HCT116 (cell line): ENCODE data around the gene SEL1L3. TPM values are rescaled to one million over a fixed set of nuclear protein-coding genes. Genes with fewer than 3 reads are reported as not detected.

ENCODE experiments used
- ATAC-seq: fragments of 200-7000 bp; cut with Tn5 transposase; 2 replicates; pipeline ENCODE4 v1.9.1; 2020; ENCODE audit warnings: mild to moderate bottlenecking, moderate library complexity
- BruUV-seq: library from RNA; stranded (reverse); fragments of 400-500 nt; replicated peaks from 2 replicates; lab custom pipeline; 2021; lab: Mats Ljungman, UMichigan
- CTCF ChIA-PET: fragments of 300-600 bp; sonication (Branson Sonifier 250); formaldehyde crosslinking; loops from one replicate; lab custom pipeline; 2021; ENCODE audit warnings: antibody characterized with exemption; lab: Charles Lee
- POLR2A ChIA-PET: fragments of 300-600, 350-600 bp; sonication (Branson Sonifier 250); formaldehyde crosslinking; loops from one replicate; lab custom pipeline; 2021; ENCODE audit warnings: antibody characterized with exemption; lab: Charles Lee
- RAD21 ChIA-PET, 2 experiments: fragments of 300-600 bp; sonication (Branson Sonifier 250); formaldehyde crosslinking; loops; one replicate each; lab custom pipeline; 2023; ENCODE audit warnings: low total read pairs in 2 of 2; ENCODE audit not compliant: uncharacterized antibody in 2 of 2, unreplicated experiment in 2 of 2, low non-redundant PET in 1 of 2; lab: Charles Lee
- DNase-seq: peaks from one replicate; pipeline ENCODE4 v3.0.0-alpha.2; 2010; ENCODE audit warnings: low read depth, low spot score
- H2AFZ ChIP-seq: fragments of 200-600 bp; shearing (Covaris generic), sonication (generic); 2 replicates; pipeline ENCODE4 v1.6.1; 2017; ENCODE audit warnings: low read depth, mixed run types, mixed read lengths, antibody characterized with exemption, low read length; ENCODE audit not compliant: poor library complexity, severe bottlenecking
- H3K27ac ChIP-seq: 2 replicates; pipeline ENCODE4 v1.5.1; 2012; ENCODE audit warnings: low read depth, low read length
- H3K27me3 ChIP-seq: fragments of 200-600 bp; sonication (generic); 2 replicates; pipeline ENCODE4 v1.6.1; 2016; ENCODE audit warnings: mixed run types, low read length, mixed read lengths; ENCODE audit not compliant: insufficient read depth
- H3K36me3 ChIP-seq, 2 experiments: fragments of 200-500 bp in 1 of 2; fragments of 200-600 bp in 1 of 2; sonication (Bioruptor generic) in 1 of 2; sonication (generic) in 1 of 2; 2 replicates each; pipeline versions ENCODE4 v1.5.1 to v1.6.1; 2014 to 2016; ENCODE audit warnings: low read length in 2 of 2, inconsistent platforms in 1 of 2, mixed read lengths in 1 of 2, mixed run types in 1 of 2; ENCODE audit not compliant: insufficient read depth in 2 of 2, control insufficient read depth in 1 of 2
- H3K4me1 ChIP-seq, 2 experiments: fragments of 200-600 bp in 1 of 2; sonication (generic) in 1 of 2; 2 replicates each; pipeline versions ENCODE4 v1.5.1 to v1.6.1; 2012 to 2017; ENCODE audit warnings: low read length in 2 of 2, inconsistent platforms in 1 of 2, mild to moderate bottlenecking in 1 of 2, mixed read lengths in 1 of 2, mixed run types in 1 of 2, moderate library complexity in 1 of 2; ENCODE audit not compliant: insufficient read depth in 2 of 2, control insufficient read depth in 1 of 2
- H3K4me2 ChIP-seq: fragments of 200-600 bp; sonication (generic); 2 replicates; pipeline ENCODE4 v1.6.1; 2017; ENCODE audit warnings: mixed run types, low read length, mixed read lengths
- H3K4me3 ChIP-seq, 2 experiments: fragments of 200-600 bp in 1 of 2; sonication (generic) in 1 of 2; replicated peaks in 1 of 2; 2 replicates each; pipeline ENCODE4 v1.5.1; 2011 to 2016; ENCODE audit warnings: low read length in 2 of 2, control low read depth in 1 of 2, low read depth in 1 of 2, mild to moderate bottlenecking in 1 of 2, mixed read lengths in 1 of 2, mixed run types in 1 of 2
- H3K79me2 ChIP-seq: fragments of 200-600 bp; sonication (generic); 2 replicates; pipeline ENCODE4 v1.6.1; 2017; ENCODE audit warnings: mild to moderate bottlenecking, mixed run types, low read length, moderate library complexity, mixed read lengths; ENCODE audit not compliant: insufficient read depth
- H3K9ac ChIP-seq: fragments of 200-600 bp; sonication (generic); 2 replicates; pipeline ENCODE4 v1.6.1; 2016; ENCODE audit warnings: low read length, mixed read lengths
- H3K9me2 ChIP-seq: fragments of 200-600 bp; sonication (generic), shearing (Covaris generic); 2 replicates; pipeline ENCODE4 v1.6.1; 2017; ENCODE audit warnings: mixed run types, mild to moderate bottlenecking, moderate library complexity; ENCODE audit not compliant: insufficient read depth
- H3K9me3 ChIP-seq, 2 experiments: fragments of 200-500 bp in 1 of 2; fragments of 200-600 bp in 1 of 2; sonication (Bioruptor generic) in 1 of 2; sonication (generic) in 1 of 2; 2 replicates each; pipeline ENCODE4 v1.6.1; 2014 to 2017; ENCODE audit warnings: low read length in 2 of 2, mixed read lengths in 2 of 2, inconsistent platforms in 1 of 2, low read depth in 1 of 2, mild to moderate bottlenecking in 1 of 2, mixed run types in 1 of 2, moderate library complexity in 1 of 2; ENCODE audit not compliant: control insufficient read depth in 1 of 2, insufficient read depth in 1 of 2
- H4K20me1 ChIP-seq: fragments of 200-600 bp; sonication (generic), shearing (Covaris generic); 2 replicates; pipeline ENCODE4 v1.6.1; 2017; ENCODE audit warnings: mixed run types, mild to moderate bottlenecking, moderate library complexity; ENCODE audit not compliant: insufficient read depth
- EGR1 ChIP-seq: IDR thresholded peaks from 2 replicates; pipeline ENCODE4 v1.6.1; 2012; ENCODE audit warnings: low read depth
- ELF1 ChIP-seq: IDR thresholded peaks from 2 replicates; pipeline ENCODE4 v1.6.1; 2012; ENCODE audit warnings: low read depth, borderline replicate concordance
- FOSL1 ChIP-seq: IDR thresholded peaks from 2 replicates; pipeline ENCODE4 v1.6.1; 2012; ENCODE audit warnings: low read depth
- POLR2AphosphoS5 ChIP-seq: IDR thresholded peaks from 2 replicates; pipeline ENCODE4 v1.6.1; 2011; ENCODE audit warnings: mild to moderate bottlenecking, low read depth, low read length, moderate library complexity
- ZNF274 ChIP-seq: fragments of 200-500 bp; sonication (Bioruptor generic); IDR thresholded peaks from 2 replicates; pipeline ENCODE4 v1.6.1; 2014; ENCODE audit warnings: mild to moderate bottlenecking, low read depth, low read length, inconsistent platforms
- intact Hi-C: fragments of 100-400 bp; cut with micrococcal nuclease; formaldehyde crosslinking; loops from 2 replicates; pipeline ENCODE4 v1.10.0; 2022
- total RNA-seq: library from RNA; stranded (reverse); gene quantifications from one replicate; pipeline ENCODE4 v1.2.1, GENCODE V29; 2021; ENCODE audit not compliant: unreplicated experiment
- TF ChIP-seq, protein P1 (sequence below): IDR thresholded peaks from 2 replicates; pipeline ENCODE4 v1.6.1; 2012
- TF ChIP-seq, protein P2 (sequence below): IDR thresholded peaks from 2 replicates; pipeline ENCODE4 v1.6.1; 2011; ENCODE audit warnings: mild to moderate bottlenecking, low read length, moderate library complexity; ENCODE audit not compliant: insufficient replicate concordance; ENCODE audit errors: extremely low read depth

The SEL1L3 gene
- total RNA-seq, 1 experiment from 2014 or later, result 45.0 TPM

DNA sequence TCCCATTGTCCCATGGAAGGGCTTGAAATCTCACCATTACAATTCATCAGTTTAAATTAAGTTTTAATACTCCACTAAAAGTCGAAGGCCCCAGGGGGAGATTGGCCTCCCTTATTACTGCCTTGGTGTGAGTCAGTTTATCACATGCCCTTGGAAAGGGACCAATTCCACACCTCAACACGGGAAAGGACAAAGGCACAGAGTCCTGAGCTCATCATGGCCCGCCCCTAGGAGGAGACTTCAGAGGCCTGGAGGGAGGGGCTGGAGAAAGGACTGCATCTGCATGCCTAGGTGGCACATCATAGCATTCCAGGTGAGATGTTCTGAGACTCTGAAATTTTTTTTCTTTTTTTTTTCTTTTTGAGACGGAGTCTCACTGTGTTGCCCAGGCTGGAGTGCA lies 2.8 kb upstream of the SEL1L3 start (continued):
- TF ChIP-seq FOSL1, result peak; percentile 52
- TF ChIP-seq ZNF274, result no peak

DNA sequence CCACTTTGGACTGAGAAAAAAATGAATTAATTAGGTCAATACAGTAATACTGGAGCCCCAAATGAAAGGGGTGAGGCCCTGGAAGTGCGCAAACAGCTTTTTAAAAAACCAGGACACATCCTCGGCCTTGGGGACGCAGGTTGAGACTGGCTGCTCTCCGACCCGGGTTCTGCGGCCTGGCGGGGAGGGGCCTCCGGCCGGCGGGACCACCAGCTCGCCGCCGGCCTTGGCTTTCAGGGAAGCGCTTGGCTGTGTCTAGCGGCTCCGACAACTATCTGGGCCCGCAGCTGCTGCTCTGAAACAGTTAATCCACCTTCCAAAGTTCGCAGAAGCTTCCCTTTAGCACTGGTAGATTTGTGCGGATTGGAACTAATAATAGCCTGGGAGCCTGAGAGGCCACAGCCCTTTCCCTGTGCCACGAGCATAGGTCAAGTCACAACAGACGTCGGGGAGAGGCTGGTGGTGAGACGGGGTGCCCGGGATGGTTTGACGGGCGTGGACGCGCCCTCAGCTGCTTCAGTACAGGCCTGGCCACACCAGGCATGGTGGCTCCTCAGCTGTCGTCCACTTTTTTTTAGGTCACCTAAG lies 1.1 kb upstream of the SEL1L3 start:
- Histone ChIP-seq H3K79me2 (peaks cover 31% of the 10 kb centered on the region), H3K27me3 (no peaks in the 10 kb centered on the region), H3K36me3 (no peaks in the 10 kb centered on the region), H3K4me3 (peak overlapping the region in 1 of 2 experiments; percentile 92; a peak in 3 of 4 replicates), H3K27ac (no peak overlapping the region), H3K9me3 (no peaks in the 10 kb centered on the region), H3K4me2 (peak overlapping the region; percentile 91), H3K9ac (0 out of 2 replicates have a peak overlapping the region, but pooled peaks have one; percentile 56), H3K4me1 (peaks cover 17 to 43% of the 10 kb centered on the region in 2 experiments), H3K9me2 (no peaks in the 10 kb centered on the region), H2AFZ (no peak overlapping the region), H4K20me1 (no peaks in the 10 kb centered on the region)
- RAD21 ChIA-PET, result no interaction called here
- no peak for DNase-seq
- CTCF ChIA-PET, result no interaction called here
- BruUV-seq, result TSS peak; percentile 52
- ATAC-seq, result no peak
- intact Hi-C loops, result loop anchor here (5.0 kb wide), 1 partner anchor 422 kb away; no protein-coding TSS in a partner anchor
- TF ChIP-seq, protein P1, sequence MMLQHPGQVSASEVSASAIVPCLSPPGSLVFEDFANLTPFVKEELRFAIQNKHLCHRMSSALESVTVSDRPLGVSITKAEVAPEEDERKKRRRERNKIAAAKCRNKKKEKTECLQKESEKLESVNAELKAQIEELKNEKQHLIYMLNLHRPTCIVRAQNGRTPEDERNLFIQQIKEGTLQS, result no peak
- TF ChIP-seq POLR2AphosphoS5 (no peak), ELF1 (no peak), EGR1 (no peak)
- TF ChIP-seq, protein P2, sequence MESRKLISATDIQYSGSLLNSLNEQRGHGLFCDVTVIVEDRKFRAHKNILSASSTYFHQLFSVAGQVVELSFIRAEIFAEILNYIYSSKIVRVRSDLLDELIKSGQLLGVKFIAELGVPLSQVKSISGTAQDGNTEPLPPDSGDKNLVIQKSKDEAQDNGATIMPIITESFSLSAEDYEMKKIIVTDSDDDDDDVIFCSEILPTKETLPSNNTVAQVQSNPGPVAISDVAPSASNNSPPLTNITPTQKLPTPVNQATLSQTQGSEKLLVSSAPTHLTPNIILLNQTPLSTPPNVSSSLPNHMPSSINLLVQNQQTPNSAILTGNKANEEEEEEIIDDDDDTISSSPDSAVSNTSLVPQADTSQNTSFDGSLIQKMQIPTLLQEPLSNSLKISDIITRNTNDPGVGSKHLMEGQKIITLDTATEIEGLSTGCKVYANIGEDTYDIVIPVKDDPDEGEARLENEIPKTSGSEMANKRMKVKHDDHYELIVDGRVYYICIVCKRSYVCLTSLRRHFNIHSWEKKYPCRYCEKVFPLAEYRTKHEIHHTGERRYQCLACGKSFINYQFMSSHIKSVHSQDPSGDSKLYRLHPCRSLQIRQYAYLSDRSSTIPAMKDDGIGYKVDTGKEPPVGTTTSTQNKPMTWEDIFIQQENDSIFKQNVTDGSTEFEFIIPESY, result no peak
- POLR2A ChIA-PET, result interaction anchor here (0.7 kb wide), 1 partner anchor 48 kb away, joined by 3 read pairs; no protein-coding TSS in a partner anchor
